Hindlimb muscle (tissue), 1 donor: ENCODE measurements around the gene ISM2. TPM values are rescaled to one million over a fixed set of nuclear protein-coding genes. Genes with fewer than 3 reads are reported as not detected.

Experiments
- DNase-seq: peaks from one replicate; pipeline ENCODE4 v3.0.0-alpha.2; 2013
- polyA plus RNA-seq: library from polyadenylated mRNA; unstranded; fragments of 120-200 nt; gene quantifications from one replicate; pipeline ENCODE4 v1.2.1, GENCODE V29; 2013; ENCODE audit not compliant: insufficient read length

Gene ISM2
- polyA plus RNA-seq, 1 donor: 0.10 TPM

DNA sequence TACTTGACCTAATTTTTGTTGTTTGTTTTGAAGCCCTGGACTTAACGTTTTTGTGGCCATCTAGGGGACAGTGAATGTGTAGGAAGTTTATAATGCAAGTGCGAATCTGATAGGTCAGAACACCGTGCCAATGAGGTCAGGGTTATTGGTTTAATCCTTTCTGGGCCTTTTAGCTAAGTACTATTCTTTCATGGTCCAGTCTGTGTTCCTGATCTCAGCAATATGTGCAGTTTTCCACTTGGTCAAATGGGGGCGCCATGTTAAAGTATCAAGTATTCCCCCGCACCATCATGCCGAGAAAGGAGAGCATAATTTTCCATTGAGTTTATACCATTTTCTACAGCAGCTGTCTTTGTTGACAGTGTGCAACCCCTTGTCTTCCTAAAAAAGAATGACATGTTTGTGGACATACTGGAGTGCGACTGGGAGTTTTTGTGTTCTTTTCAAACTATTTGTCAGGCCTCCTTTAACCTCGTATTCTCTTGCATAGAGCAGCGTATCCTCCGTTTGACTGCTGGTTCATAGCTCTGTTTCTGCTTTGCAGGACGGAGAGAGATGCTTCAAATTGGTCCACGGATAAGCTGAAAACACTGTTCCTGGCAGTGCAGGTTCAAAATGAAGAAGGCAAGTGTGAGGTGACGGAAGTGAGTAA is 39.4 kb downstream of the ISM2 start:
- DNase-seq: peak; percentile 33

DNA sequence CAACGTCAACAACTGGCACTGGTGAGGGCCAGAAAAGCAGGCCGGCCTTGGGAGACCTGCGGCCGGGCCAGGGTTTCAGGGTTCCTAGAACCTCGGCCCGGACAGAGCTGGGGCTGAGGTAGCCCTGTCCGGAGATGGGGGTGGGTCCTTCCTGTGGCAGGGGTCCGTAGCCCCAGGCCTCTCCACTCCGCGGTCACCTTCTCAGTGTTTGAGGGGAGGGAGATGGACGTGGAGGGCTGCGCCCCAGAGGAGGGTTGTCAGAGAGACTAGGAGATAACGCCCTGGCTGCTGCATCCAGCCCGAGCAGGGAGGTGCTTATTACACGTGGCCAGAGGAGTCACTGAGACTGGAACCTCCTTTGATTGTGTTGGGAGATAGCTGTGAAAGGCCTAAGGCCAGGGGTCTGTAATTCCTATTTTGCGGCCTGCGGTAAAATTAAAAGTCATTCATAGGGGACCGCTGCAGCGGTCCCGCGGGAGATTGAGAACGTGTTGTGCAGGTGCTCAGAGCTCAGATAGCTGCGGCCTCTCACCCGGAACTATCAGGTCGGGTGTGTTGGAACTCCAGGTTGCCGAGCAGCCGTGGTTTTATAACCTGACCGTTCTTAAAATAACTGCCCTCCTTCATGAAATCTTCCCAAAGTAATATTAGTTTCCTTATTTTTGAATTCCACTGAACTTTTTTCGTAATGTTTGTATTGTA is 40.2 kb downstream of the ISM2 start:
- DNase-seq: peak; percentile 29

DNA sequence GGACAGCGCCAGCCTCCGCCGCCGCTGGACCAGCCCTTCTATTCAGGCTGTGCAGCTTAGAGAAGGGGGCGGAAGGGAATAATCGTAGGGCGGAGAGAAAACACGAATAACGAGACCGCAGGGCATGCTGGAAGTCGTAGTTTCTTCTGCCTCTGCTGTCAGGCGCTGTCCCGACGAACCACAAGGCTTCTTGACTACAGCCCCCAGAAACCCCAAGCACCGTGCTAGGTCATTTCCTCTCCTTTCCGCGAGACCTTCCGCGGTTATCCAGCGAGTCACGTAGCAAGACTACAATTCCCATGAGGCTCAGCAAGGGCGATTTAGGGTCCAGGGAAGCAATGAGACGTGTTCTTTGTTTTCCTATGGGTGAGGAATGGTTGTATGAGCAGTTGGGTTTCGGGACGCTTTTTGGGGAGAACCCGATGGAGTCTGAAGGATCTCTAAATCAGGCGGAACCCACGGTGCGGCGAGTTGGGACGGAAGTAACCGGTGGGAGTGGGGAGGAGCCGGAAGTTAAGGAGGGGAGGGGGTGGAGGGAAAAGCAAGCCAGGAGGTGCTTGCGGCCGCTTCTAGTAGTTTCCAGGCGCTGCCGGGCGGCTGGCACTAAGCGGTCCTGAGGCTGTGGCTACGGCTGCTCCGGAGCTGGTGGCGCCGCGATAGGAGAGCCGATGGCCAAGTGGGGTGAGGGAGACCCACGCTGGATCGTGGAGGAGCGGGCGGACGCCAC is 40.9 kb downstream of the ISM2 start, which contains the start of the genes AHSA1 and VIPAS39:
TSS of gene AHSA1 (plus strand) at position 572 of the 727 bp plus-strand sequence. CDS start at position 669, 97 bp downstream.
TSS of gene VIPAS39 (minus strand) at position 80 of the 727 bp plus-strand sequence. CDS start 3,499 bp downstream, outside the sequence.
- peak; percentile 98 for DNase-seq

DNA sequence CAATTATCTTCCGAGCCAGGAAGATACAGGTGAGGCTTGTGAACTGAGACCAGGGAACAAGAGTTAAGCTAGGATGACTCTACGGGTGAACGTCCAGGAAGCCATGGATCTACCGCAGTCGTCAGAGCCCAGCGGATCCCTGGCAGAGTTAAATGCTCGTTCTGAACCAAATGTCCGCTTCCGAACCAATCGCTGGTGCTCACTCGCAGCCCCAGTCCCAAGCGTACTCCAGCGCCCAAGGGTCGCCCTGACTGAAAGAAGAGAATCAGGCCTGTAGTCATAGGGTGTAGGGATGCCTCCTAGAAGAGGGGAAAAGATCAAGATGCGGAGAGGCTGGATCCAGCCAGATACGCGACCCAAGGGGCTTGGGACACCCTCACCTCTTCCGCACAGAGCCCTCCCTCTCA is 41.5 kb downstream of the ISM2 start:
- no peak for DNase-seq

DNA sequence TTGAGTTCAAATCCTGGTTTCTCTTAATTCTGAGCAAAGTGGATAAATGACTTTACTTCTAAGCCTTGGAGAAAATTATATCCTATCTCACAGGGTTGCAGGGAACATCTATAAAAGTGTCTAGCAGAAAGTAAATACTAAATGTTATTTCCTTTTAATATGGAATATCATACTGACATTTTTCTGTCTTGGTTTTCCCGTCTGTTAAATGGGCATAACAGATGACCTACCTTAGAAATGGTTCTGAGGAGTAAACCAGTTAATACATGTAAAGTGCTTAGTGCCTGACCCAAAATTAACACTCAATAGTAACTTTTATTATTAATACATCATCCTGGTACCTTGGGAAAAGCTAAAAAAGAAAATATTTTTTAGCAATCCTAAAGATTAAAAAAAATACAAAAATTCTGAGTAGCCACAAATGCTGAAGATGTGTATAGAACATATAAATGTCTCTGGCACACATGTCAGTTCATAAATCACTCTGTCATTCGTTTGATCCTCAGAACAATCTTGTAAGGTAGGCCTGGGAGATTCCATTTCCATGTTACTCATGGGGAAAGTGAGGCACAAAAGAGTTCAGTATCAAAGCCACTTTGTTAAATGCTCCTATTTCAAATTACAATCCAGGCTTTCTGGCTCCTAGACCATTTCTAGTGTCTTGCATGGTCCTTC is 42.5 kb downstream of the ISM2 start:
- no peak for DNase-seq

DNA sequence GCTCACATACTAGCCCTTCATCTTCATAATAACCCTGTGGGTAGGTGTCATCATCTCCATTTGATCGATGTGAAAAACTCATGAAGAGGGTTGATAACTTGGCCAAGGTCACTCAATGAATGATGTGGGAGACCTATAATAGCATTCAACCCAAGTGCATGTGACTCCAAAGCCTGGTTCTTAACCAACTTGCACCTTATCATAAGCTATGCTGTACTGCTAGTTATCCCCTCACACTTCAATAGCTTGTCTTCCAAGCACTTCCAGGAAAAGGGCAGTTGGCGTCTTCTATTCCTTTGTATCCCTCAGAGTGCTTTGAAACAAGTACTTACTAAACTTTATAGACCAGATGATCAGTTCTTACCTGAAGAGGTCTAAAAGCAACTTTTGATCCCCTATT is 56.4 kb downstream of the ISM2 start:
- no peak for DNase-seq

DNA sequence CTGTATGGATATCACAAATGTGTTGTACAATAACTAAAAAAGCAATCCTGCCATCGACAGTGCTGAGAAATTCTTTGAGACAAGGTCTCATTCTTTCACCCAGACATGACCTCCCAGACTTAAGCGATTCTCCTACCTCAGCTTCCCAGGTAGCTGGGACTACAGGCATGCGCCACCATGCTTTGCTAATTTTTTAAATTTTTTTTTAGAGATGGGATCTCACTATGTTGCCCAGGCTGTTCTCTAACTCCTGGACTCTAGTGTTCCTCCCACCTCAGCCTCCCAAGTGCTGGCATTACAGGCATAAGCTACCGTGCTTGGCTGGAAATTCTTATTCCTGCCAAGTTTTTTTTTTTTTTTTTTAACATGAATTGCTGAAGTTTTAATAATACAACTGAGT is 58.8 kb downstream of the ISM2 start:
- no peak for DNase-seq

DNA sequence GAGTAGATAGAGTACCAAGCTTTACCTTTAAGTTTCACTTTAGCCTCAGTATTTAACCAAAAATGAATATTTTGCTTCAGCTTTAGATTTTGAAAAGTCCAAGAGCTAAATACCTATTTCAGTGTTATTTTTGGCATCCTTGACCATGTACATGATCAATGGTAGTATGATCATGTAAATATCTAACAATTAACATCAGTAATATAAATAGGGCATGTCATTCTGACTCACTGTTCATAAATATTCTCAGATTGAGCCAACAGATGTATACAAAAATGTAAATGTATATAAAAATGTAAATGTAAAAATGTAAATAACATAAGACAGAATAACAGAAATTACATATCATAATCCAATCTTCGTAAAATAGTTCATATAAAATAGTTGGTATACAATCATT is 60.0 kb downstream of the ISM2 start:
- DNase-seq: no peak

DNA sequence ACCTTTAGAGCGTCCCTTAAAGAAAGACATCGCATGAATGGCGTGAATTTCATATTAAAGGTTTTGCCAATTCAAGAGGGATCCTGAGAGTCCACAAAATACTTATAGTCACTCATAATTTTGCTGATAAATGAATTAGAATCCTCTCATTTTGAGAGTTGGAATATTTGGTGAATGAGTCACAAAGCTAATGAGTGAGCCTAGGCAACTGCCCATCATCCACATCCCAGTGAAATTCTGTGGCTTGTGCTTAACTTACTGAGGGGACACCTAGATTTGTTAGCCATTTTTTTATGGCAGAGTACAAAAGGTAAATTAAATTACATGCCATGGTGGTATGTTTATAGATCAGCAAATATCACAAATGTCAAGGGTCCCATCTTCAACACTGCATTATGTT is 62.6 kb downstream of the ISM2 start:
- no peak for DNase-seq

DNA sequence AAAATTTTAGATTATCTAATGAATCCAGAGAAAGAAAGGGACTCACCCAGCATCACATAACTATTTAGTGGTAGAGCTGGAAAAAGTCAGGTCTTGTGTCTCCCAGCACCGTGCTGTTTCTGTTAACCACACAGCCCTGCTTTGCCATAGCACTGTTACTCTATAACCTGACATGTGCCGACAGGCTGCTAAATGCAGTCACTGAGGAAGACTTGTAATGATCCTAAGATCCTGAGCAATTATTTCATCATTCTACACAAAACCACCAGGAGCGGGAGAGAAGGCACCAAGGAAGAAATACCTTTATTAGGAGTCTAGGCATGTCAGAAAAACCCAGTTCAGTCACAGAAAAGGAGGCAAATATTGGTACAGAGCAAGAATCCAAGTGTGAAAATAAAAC is 72.2 kb downstream of the ISM2 start:
- no peak for DNase-seq

DNA sequence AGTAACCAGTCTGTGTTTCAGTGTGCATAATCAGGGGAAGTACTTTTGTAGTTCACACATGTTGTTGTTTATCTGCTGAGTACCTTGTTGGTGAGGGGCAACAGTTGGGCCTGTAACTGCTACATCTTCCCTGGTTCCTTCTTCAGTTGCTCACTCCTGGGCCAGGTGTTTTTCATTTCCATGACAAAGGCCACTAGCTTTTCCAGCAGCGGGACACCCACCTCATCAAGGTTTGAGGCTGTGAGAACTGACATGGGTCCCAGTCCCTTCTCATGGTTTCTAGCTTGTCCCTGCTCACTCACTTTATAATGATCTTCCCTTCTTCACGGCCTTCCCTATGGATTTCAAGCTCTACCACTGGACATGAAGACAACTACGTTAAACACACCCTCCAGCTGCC is 73.8 kb downstream of the ISM2 start:
- no peak for DNase-seq

Other genes with a start within 250 kb of the ISM2 start
- gene NGB, start 227.6 kb downstream of the ISM2 start, polyA plus RNA-seq: not detected
- 22.8 TPM for gene POMT2, start 177.9 kb downstream of the ISM2 start, polyA plus RNA-seq
- gene GSTZ1, start 177.8 kb downstream of the ISM2 start, polyA plus RNA-seq: 26.2 TPM
- gene TMED8, start 121.7 kb downstream of the ISM2 start, polyA plus RNA-seq: 5.4 TPM
- gene SAMD15, start 121.4 kb downstream of the ISM2 start, polyA plus RNA-seq: 0.35 TPM
- gene NOXRED1, start 75.3 kb downstream of the ISM2 start, polyA plus RNA-seq: 0.48 TPM
- 22.7 TPM for gene VIPAS39, start 41.2 kb downstream of the ISM2 start, polyA plus RNA-seq
- 109 TPM for gene AHSA1, start 40.7 kb downstream of the ISM2 start, polyA plus RNA-seq
- 20.3 TPM for gene SPTLC2, start 117.8 kb upstream of the ISM2 start, polyA plus RNA-seq
- gene ALKBH1, start 209.2 kb upstream of the ISM2 start, polyA plus RNA-seq: 13.3 TPM
- gene SLIRP, start 209.3 kb upstream of the ISM2 start, polyA plus RNA-seq: 63.4 TPM